Measurements from ENCODE around the gene DOCK3. TPM values are rescaled to one million over a fixed set of nuclear protein-coding genes. Genes with fewer than 3 reads are reported as not detected.

The DOCK3 gene
- total RNA-seq, 1 experiment from 2014 or later, result 5.6 TPM

DNA sequence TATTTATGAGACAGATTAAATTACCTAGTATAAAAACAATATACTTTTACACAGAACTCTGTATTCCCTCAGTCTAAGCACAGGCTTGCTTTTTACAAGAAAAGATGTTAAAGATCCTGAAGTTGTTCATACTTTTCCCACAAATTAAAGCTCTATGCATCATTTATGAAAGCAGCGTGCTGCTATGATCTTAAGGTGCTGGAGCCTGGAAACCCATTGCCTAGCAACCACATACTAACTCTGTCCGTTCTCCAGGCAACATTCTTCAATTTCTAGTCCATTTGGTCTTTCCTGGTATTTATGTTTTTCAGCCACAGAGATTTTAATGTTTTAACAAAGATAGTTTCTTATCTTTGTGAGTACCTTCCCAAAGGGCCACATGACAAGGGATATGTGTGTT is 312.0 kb downstream of the DOCK3 start:
- H3K4me3 Mint-ChIP-seq, result no peak overlapping the region
- DNase-seq (ENCODE audit: low spot score), result no peak
- H3K36me3 Mint-ChIP-seq, result peaks cover 24% of the 10 kb centered on the region
- ChIA-PET CTCF (no interaction called here), POLR2A (no interaction called here)
- TF ChIP-seq RELA (CRISPR knock-in tag; IDR thresholded peaks at IDR 0.05; ENCODE audit: borderline replicate concordance), result no peak
- TF ChIP-seq, protein P1, sequence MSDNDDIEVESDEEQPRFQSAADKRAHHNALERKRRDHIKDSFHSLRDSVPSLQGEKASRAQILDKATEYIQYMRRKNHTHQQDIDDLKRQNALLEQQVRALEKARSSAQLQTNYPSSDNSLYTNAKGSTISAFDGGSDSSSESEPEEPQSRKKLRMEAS (CRISPR knock-in tag; IDR thresholded peaks at IDR 0.05), result no peak
- TF ChIP-seq, protein P2, sequence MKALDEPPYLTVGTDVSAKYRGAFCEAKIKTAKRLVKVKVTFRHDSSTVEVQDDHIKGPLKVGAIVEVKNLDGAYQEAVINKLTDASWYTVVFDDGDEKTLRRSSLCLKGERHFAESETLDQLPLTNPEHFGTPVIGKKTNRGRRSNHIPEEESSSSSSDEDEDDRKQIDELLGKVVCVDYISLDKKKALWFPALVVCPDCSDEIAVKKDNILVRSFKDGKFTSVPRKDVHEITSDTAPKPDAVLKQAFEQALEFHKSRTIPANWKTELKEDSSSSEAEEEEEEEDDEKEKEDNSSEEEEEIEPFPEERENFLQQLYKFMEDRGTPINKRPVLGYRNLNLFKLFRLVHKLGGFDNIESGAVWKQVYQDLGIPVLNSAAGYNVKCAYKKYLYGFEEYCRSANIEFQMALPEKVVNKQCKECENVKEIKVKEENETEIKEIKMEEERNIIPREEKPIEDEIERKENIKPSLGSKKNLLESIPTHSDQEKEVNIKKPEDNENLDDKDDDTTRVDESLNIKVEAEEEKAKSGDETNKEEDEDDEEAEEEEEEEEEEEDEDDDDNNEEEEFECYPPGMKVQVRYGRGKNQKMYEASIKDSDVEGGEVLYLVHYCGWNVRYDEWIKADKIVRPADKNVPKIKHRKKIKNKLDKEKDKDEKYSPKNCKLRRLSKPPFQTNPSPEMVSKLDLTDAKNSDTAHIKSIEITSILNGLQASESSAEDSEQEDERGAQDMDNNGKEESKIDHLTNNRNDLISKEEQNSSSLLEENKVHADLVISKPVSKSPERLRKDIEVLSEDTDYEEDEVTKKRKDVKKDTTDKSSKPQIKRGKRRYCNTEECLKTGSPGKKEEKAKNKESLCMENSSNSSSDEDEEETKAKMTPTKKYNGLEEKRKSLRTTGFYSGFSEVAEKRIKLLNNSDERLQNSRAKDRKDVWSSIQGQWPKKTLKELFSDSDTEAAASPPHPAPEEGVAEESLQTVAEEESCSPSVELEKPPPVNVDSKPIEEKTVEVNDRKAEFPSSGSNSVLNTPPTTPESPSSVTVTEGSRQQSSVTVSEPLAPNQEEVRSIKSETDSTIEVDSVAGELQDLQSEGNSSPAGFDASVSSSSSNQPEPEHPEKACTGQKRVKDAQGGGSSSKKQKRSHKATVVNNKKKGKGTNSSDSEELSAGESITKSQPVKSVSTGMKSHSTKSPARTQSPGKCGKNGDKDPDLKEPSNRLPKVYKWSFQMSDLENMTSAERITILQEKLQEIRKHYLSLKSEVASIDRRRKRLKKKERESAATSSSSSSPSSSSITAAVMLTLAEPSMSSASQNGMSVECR (CRISPR knock-in tag; IDR thresholded peaks at IDR 0.05; ENCODE audit: borderline replicate concordance), result no peak
- TF ChIP-seq, protein P3, sequence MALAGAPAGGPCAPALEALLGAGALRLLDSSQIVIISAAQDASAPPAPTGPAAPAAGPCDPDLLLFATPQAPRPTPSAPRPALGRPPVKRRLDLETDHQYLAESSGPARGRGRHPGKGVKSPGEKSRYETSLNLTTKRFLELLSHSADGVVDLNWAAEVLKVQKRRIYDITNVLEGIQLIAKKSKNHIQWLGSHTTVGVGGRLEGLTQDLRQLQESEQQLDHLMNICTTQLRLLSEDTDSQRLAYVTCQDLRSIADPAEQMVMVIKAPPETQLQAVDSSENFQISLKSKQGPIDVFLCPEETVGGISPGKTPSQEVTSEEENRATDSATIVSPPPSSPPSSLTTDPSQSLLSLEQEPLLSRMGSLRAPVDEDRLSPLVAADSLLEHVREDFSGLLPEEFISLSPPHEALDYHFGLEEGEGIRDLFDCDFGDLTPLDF (CRISPR knock-in tag; IDR thresholded peaks at IDR 0.05), result no peak
- H3K4me1 Mint-ChIP-seq, result 0 out of 2 replicates have a peak, but pooled peaks cover 2% of the 10 kb centered on the region
- H3K9me3 Mint-ChIP-seq, result peaks cover 30% of the 10 kb centered on the region
- no peaks in the 10 kb centered on the region for H3K27me3 Mint-ChIP-seq (ENCODE audit: low read depth)
- ATAC-seq, result no peak
- H3K27ac Mint-ChIP-seq, result no peak overlapping the region

DNA sequence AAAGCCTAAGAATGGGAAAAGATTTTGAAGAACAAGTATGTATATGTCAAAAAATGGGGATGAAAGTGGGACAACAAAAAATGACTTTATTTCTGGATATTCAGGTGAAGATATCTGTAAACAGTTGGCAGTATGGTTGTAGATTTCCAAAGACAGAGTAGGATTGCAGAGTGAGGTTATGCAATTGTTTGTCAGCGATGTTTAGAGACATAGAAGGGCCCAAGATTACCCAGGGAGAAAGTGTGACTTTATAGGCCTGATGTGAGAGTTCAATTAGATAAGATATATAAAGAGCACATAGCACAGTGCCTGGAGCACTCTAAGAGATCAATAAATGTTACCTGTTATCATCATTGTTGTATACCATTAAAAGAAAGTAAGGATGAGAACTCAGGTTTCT is 319.8 kb downstream of the DOCK3 start:
- Mint-ChIP-seq H3K36me3 (peaks cover 24% of the 10 kb centered on the region), H3K9me3 (peaks cover 26% of the 10 kb centered on the region), H3K4me1 (peaks cover 6% of the 10 kb centered on the region), H3K27ac (no peak overlapping the region), H3K27me3 (ENCODE audit: low read depth) (no peaks in the 10 kb centered on the region; the same call in 1 of the 2 replicates), H3K4me3 (no peak overlapping the region)
- DNase-seq (ENCODE audit: low spot score) (no peak), ATAC-seq (no peak)
- ChIA-PET CTCF (no interaction called here), POLR2A (no interaction called here)
- TF ChIP-seq, protein P4, sequence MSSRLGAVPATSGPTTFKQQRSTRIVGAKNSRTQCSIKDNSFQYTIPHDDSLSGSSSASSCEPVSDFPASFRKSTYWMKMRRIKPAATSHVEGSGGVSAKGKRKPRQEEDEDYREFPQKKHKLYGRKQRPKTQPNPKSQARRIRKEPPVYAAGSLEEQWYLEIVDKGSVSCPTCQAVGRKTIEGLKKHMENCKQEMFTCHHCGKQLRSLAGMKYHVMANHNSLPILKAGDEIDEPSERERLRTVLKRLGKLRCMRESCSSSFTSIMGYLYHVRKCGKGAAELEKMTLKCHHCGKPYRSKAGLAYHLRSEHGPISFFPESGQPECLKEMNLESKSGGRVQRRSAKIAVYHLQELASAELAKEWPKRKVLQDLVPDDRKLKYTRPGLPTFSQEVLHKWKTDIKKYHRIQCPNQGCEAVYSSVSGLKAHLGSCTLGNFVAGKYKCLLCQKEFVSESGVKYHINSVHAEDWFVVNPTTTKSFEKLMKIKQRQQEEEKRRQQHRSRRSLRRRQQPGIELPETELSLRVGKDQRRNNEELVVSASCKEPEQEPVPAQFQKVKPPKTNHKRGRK (CRISPR knock-in tag; IDR thresholded peaks at IDR 0.05; ENCODE audit: borderline replicate concordance), result no peak
- TF ChIP-seq ZNF121 (CRISPR knock-in tag; IDR thresholded peaks at IDR 0.05), result no peak
- no peak for TF ChIP-seq CBFB (CRISPR knock-in tag; IDR thresholded peaks at IDR 0.05; ENCODE audit: low read depth)
- TF ChIP-seq, protein P5, sequence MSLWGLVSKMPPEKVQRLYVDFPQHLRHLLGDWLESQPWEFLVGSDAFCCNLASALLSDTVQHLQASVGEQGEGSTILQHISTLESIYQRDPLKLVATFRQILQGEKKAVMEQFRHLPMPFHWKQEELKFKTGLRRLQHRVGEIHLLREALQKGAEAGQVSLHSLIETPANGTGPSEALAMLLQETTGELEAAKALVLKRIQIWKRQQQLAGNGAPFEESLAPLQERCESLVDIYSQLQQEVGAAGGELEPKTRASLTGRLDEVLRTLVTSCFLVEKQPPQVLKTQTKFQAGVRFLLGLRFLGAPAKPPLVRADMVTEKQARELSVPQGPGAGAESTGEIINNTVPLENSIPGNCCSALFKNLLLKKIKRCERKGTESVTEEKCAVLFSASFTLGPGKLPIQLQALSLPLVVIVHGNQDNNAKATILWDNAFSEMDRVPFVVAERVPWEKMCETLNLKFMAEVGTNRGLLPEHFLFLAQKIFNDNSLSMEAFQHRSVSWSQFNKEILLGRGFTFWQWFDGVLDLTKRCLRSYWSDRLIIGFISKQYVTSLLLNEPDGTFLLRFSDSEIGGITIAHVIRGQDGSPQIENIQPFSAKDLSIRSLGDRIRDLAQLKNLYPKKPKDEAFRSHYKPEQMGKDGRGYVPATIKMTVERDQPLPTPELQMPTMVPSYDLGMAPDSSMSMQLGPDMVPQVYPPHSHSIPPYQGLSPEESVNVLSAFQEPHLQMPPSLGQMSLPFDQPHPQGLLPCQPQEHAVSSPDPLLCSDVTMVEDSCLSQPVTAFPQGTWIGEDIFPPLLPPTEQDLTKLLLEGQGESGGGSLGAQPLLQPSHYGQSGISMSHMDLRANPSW (CRISPR knock-in tag; conservative IDR thresholded peaks at IDR 0.05; ENCODE audit: low read depth), result no peak
- TF ChIP-seq, protein P6, sequence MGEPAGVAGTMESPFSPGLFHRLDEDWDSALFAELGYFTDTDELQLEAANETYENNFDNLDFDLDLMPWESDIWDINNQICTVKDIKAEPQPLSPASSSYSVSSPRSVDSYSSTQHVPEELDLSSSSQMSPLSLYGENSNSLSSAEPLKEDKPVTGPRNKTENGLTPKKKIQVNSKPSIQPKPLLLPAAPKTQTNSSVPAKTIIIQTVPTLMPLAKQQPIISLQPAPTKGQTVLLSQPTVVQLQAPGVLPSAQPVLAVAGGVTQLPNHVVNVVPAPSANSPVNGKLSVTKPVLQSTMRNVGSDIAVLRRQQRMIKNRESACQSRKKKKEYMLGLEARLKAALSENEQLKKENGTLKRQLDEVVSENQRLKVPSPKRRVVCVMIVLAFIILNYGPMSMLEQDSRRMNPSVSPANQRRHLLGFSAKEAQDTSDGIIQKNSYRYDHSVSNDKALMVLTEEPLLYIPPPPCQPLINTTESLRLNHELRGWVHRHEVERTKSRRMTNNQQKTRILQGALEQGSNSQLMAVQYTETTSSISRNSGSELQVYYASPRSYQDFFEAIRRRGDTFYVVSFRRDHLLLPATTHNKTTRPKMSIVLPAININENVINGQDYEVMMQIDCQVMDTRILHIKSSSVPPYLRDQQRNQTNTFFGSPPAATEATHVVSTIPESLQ (CRISPR knock-in tag; IDR thresholded peaks at IDR 0.05), result no peak
- TF ChIP-seq, protein P2 (CRISPR knock-in tag; IDR thresholded peaks at IDR 0.05; ENCODE audit: borderline replicate concordance), result no peak
- TF ChIP-seq, protein P7, sequence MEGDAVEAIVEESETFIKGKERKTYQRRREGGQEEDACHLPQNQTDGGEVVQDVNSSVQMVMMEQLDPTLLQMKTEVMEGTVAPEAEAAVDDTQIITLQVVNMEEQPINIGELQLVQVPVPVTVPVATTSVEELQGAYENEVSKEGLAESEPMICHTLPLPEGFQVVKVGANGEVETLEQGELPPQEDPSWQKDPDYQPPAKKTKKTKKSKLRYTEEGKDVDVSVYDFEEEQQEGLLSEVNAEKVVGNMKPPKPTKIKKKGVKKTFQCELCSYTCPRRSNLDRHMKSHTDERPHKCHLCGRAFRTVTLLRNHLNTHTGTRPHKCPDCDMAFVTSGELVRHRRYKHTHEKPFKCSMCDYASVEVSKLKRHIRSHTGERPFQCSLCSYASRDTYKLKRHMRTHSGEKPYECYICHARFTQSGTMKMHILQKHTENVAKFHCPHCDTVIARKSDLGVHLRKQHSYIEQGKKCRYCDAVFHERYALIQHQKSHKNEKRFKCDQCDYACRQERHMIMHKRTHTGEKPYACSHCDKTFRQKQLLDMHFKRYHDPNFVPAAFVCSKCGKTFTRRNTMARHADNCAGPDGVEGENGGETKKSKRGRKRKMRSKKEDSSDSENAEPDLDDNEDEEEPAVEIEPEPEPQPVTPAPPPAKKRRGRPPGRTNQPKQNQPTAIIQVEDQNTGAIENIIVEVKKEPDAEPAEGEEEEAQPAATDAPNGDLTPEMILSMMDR (IDR thresholded peaks at IDR 0.05), result no peak
- TF ChIP-seq, protein P8, sequence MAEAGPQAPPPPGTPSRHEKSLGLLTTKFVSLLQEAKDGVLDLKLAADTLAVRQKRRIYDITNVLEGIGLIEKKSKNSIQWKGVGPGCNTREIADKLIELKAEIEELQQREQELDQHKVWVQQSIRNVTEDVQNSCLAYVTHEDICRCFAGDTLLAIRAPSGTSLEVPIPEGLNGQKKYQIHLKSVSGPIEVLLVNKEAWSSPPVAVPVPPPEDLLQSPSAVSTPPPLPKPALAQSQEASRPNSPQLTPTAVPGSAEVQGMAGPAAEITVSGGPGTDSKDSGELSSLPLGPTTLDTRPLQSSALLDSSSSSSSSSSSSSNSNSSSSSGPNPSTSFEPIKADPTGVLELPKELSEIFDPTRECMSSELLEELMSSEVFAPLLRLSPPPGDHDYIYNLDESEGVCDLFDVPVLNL (CRISPR knock-in tag; IDR thresholded peaks at IDR 0.05; ENCODE audit: borderline replicate concordance, low read depth), result no peak
- TF ChIP-seq NFYB (CRISPR knock-in tag; conservative IDR thresholded peaks at IDR 0.05; ENCODE audit: low read depth), result no peak
- no peak for TF ChIP-seq ZNF416 (CRISPR knock-in tag; IDR thresholded peaks at IDR 0.05)

Data from WTC11 (cell line).